Gastrocnemius medialis (tissue), 4 donors: ENCODE results near the gene KCNQ1. TPM values are rescaled to one million over a fixed set of nuclear protein-coding genes. Genes with fewer than 3 reads are reported as not detected.

Source experiments
- ATAC-seq, 2 donors: fragments of 150-250 bp; one replicate each; pipeline ENCODE4 v1.9.1; 2016
- DNase-seq, 2 donors: peaks; one replicate each; pipeline ENCODE4 v3.0.0-alpha.2; 2019
- H3K27ac ChIP-seq, 4 donors: fragments of 200-600 bp; sonication (generic); 1 replicate in 1 of 4; 2 replicates in 3 of 4; pipeline ENCODE4 v1.5.1; 2016 to 2018; ENCODE audit warnings: mild to moderate bottlenecking in 2 of 4, moderate library complexity in 1 of 4
- H3K27me3 ChIP-seq, 3 donors: fragments of 200-600 bp; sonication (generic) in 2 of 3; 1 replicate in 1 of 3; 2 replicates in 2 of 3; pipeline versions ENCODE4 v1.5.1 to v1.6.0; 2016 to 2019; ENCODE audit warnings: mild to moderate bottlenecking in 1 of 3, moderate library complexity in 1 of 3
- H3K36me3 ChIP-seq, 2 donors: fragments of 200-600 bp; sonication (generic) in 1 of 2; one replicate each; pipeline ENCODE4 v1.5.1; 2017 to 2018
- H3K4me1 ChIP-seq, 2 donors: fragments of 200-600 bp; sonication (generic) in 1 of 2; one replicate each; pipeline ENCODE4 v1.5.1; 2016 to 2017; ENCODE audit warnings: mild to moderate bottlenecking in 2 of 2
- H3K4me3 ChIP-seq, 4 donors: fragments of 200-600 bp; sonication (generic) in 3 of 4; 1 replicate in 1 of 4; 2 replicates in 3 of 4; pipeline ENCODE4 v1.5.1; 2016 to 2019; ENCODE audit warnings: mild to moderate bottlenecking in 2 of 4
- H3K9me3 ChIP-seq, 3 donors: fragments of 200-600 bp; sonication (generic) in 2 of 3; 1 replicate in 1 of 3; 2 replicates in 2 of 3; pipeline ENCODE4 v1.5.1; 2016 to 2019
- CTCF ChIP-seq, 5 experiments: fragments of 450-650 bp in 3 of 5; fragments of 200-600 bp in 2 of 5; sonication (generic) in 2 of 5; IDR thresholded peaks in 4 of 5; conservative IDR thresholded peaks in 1 of 5; 1 replicate in 4 of 5; 2 replicates in 1 of 5; pipeline ENCODE4 v1.5.1; 2016 to 2019; ENCODE audit warnings: antibody characterized with exemption in 5 of 5, mild to moderate bottlenecking in 3 of 5, moderate library complexity in 3 of 5
- POLR2A ChIP-seq, 2 donors: fragments of 450-650 bp; IDR thresholded peaks; one replicate each; pipeline ENCODE4 v1.6.1; 2017; ENCODE audit warnings: antibody characterized with exemption in 2 of 2, mild to moderate bottlenecking in 2 of 2, moderate library complexity in 2 of 2
- in situ Hi-C, 4 donors: fragments of 200-750 bp; cut with MboI; loops; one replicate each; pipeline versions ENCODE4 v1.15.0 to v1.8.0; 2017; ENCODE audit warnings: low sequenced_read_pairs in 4 of 4
- intact Hi-C: fragments of 100-400 bp; cut with DNase I; formaldehyde crosslinking; loops from one replicate; pipeline ENCODE4 v1.15.1; 2023; ENCODE audit warnings: low total_unique reads
- total RNA-seq, 4 donors: library from RNA; depleted of rRNA; stranded (reverse); fragments of >200 nt; gene quantifications; one replicate each; pipeline versions ENCODE4 v1.1.0 to v1.2.3, GENCODE V29; 2016

The KCNQ1 gene
- total RNA-seq, 4 donors from 2014 or later = 0.15 to 1.00 (median 0.67) TPM

- TF ChIP-seq CTCF (IDR thresholded peaks at IDR 0.05 in 4 of 5, conservative IDR thresholded peaks at IDR 0.05 in 1 of 5) = no peak
- TF ChIP-seq POLR2A (IDR thresholded peaks at IDR 0.05) = no peak
- H3K4me3 ChIP-seq = no peak overlapping the region
- ATAC-seq (no peak), DNase-seq (peak in 1 of 2 donors; percentile 5)
- in situ Hi-C loops (no loop called here), intact Hi-C loops (no loop called here)
- no peaks in the 10 kb centered on the region for H3K9me3 ChIP-seq
- no peaks in the 10 kb centered on the region for H3K4me1 ChIP-seq
- peaks cover 8 to 21% (median 12%) of the 10 kb centered on the region in 3 donors for H3K27me3 ChIP-seq
- no peak overlapping the region for H3K27ac ChIP-seq
- no peaks in the 10 kb centered on the region for H3K36me3 ChIP-seq
Measured at GRCh38 chr11:2794046-2794967, 349.5 kb downstream of the KCNQ1 start.

- in situ Hi-C loops = no loop called here
- H3K9me3 ChIP-seq = no peaks in the 10 kb centered on the region
- ATAC-seq = no peak
- DNase-seq = peak in 1 of 2 donors; percentile 11
- no peak overlapping the region for H3K27ac ChIP-seq
- no peak overlapping the region for H3K4me3 ChIP-seq
- H3K36me3 ChIP-seq = no peaks in the 10 kb centered on the region
- peaks cover 8 to 21% (median 12%) of the 10 kb centered on the region in 3 donors for H3K27me3 ChIP-seq
- intact Hi-C loops = no loop called here
- TF ChIP-seq CTCF (IDR thresholded peaks at IDR 0.05 in 4 of 5, conservative IDR thresholded peaks at IDR 0.05 in 1 of 5) = no peak
- no peak for TF ChIP-seq POLR2A (IDR thresholded peaks at IDR 0.05)
- H3K4me1 ChIP-seq = no peaks in the 10 kb centered on the region
Measured at GRCh38 chr11:2794968-2795322, 350.1 kb downstream of the KCNQ1 start.

GRCh38 chr11:2795491-2795991 is 350.7 kb downstream of the KCNQ1 start:
- H3K9me3 ChIP-seq = no peaks in the 10 kb centered on the region
- intact Hi-C loops = no loop called here
- H3K36me3 ChIP-seq = no peaks in the 10 kb centered on the region
- no peak for ATAC-seq
- peak; percentile 1 to 6 for DNase-seq
- no peak overlapping the region for H3K27ac ChIP-seq
- TF ChIP-seq CTCF (IDR thresholded peaks at IDR 0.05 in 4 of 5, conservative IDR thresholded peaks at IDR 0.05 in 1 of 5) = no peak
- TF ChIP-seq POLR2A (IDR thresholded peaks at IDR 0.05) = no peak
- peaks cover 8 to 21% (median 12%) of the 10 kb centered on the region in 3 donors for H3K27me3 ChIP-seq
- in situ Hi-C loops = no loop called here
- H3K4me1 ChIP-seq = no peaks in the 10 kb centered on the region
- H3K4me3 ChIP-seq = no peak overlapping the region

- H3K4me1 ChIP-seq = no peaks in the 10 kb centered on the region
- no peak overlapping the region for H3K27ac ChIP-seq
- in situ Hi-C loops (no loop called here), intact Hi-C loops (no loop called here)
- no peak for ATAC-seq
- peak in 1 of 2 donors; percentile 3 for DNase-seq
- TF ChIP-seq POLR2A (IDR thresholded peaks at IDR 0.05) = no peak
- no peak for TF ChIP-seq CTCF (IDR thresholded peaks at IDR 0.05 in 4 of 5, conservative IDR thresholded peaks at IDR 0.05 in 1 of 5)
- H3K9me3 ChIP-seq = no peaks in the 10 kb centered on the region
- H3K36me3 ChIP-seq = no peaks in the 10 kb centered on the region
- peaks cover 8 to 19% (median 12%) of the 10 kb centered on the region in 3 donors for H3K27me3 ChIP-seq
- H3K4me3 ChIP-seq = no peak overlapping the region
Measured at GRCh38 chr11:2796091-2796490, 351.3 kb downstream of the KCNQ1 start.
